ENCODE results near the gene BIRC2. TPM values are rescaled to one million over a fixed set of nuclear protein-coding genes. Genes with fewer than 3 reads are reported as not detected.

The BIRC2 gene
- total RNA-seq, 1 experiment from 2014 or later = 36.1 TPM

- H3F3A ChIP-seq (ENCODE audit: low read length, unreplicated experiment) = no peaks in the 10 kb centered on the region
- no peaks in the 10 kb centered on the region; the same call in 1 of the 2 replicates for H3K36me3 ChIP-seq (ENCODE audit: low read depth, low read length)
- H3K79me2 ChIP-seq (ENCODE audit: low read length) = no peaks in the 10 kb centered on the region
- no peaks in the 10 kb centered on the region for H4K20me1 ChIP-seq (ENCODE audit: low read length)
- DNase-seq (no peak), ATAC-seq (no peak)
- no peak overlapping the region for H3K9ac ChIP-seq (ENCODE audit: low read length)
- H3K27ac ChIP-seq (ENCODE audit: low read length) = no peak overlapping the region
- BruUV-seq (replicated peaks) = no TSS peak
- CTCF ChIA-PET = no interaction called here
- H3K4me3 ChIP-seq (ENCODE audit: low read length) = no peak overlapping the region
- TF ChIP-seq CTCF (conservative IDR thresholded peaks at IDR 0.05; ENCODE audit: low read depth, low read length) = no peak
- no peak for TF ChIP-seq EZH2phosphoT487 (IDR thresholded peaks at IDR 0.05; ENCODE audit: borderline replicate concordance, low read length)
- no peak for TF ChIP-seq EZH2 (IDR thresholded peaks at IDR 0.05; ENCODE audit: low read length, unreplicated experiment)
- intact Hi-C loops (cut with micrococcal nuclease) = no loop called here
- no peak overlapping the region for H3K4me2 ChIP-seq (ENCODE audit: low read length)
- no peaks in the 10 kb centered on the region for H3K9me2 ChIP-seq (replicated peaks; ENCODE audit: low read length)
- H3K4me1 ChIP-seq (ENCODE audit: insufficient read depth, low read length) = no peaks in the 10 kb centered on the region
- no peak overlapping the region for H2AFZ ChIP-seq (ENCODE audit: low read length)
- no peaks in the 10 kb centered on the region for H3K9me3 ChIP-seq (ENCODE audit: low read length)
- POLR2A ChIA-PET (ENCODE audit: unreplicated experiment) = no interaction called here
- H3K27me3 ChIP-seq (ENCODE audit: low read length) = no peaks in the 10 kb centered on the region
Observed at GRCh38 chr11:102330231-102330630, 16.8 kb upstream of the BIRC2 start.

- Histone ChIP-seq H3K4me1 (ENCODE audit: insufficient read depth, low read length) (no peaks in the 10 kb centered on the region), H3K4me2 (ENCODE audit: low read length) (no peak overlapping the region), H3K9ac (ENCODE audit: low read length) (no peak overlapping the region), H3K27ac (ENCODE audit: low read length) (no peak overlapping the region), H3K9me3 (ENCODE audit: low read length) (no peaks in the 10 kb centered on the region), H3K79me2 (ENCODE audit: low read length) (no peaks in the 10 kb centered on the region), H3K27me3 (ENCODE audit: low read length) (no peaks in the 10 kb centered on the region), H3K36me3 (ENCODE audit: low read depth, low read length) (no peaks in the 10 kb centered on the region; the same call in 1 of the 2 replicates), H3F3A (ENCODE audit: low read length, unreplicated experiment) (no peaks in the 10 kb centered on the region), H3K4me3 (ENCODE audit: low read length) (no peak overlapping the region), H2AFZ (ENCODE audit: low read length) (no peak overlapping the region), H3K9me2 (replicated peaks; ENCODE audit: low read length) (no peaks in the 10 kb centered on the region), H4K20me1 (ENCODE audit: low read length) (no peaks in the 10 kb centered on the region)
- no peak for ATAC-seq
- no TSS peak for BruUV-seq (replicated peaks)
- POLR2A ChIA-PET (ENCODE audit: unreplicated experiment) = no interaction called here
- CTCF ChIA-PET = no interaction called here
- DNase-seq = no peak
- intact Hi-C loops (cut with micrococcal nuclease) = no loop called here
- no peak for TF ChIP-seq EZH2 (IDR thresholded peaks at IDR 0.05; ENCODE audit: low read length, unreplicated experiment)
- TF ChIP-seq EZH2phosphoT487 (IDR thresholded peaks at IDR 0.05; ENCODE audit: borderline replicate concordance, low read length) = no peak
- TF ChIP-seq CTCF (conservative IDR thresholded peaks at IDR 0.05; ENCODE audit: low read depth, low read length) = no peak
Observed at GRCh38 chr11:102331341-102331740, 15.7 kb upstream of the BIRC2 start.

- H2AFZ ChIP-seq (ENCODE audit: low read length) = no peak overlapping the region
- H3K9ac ChIP-seq (ENCODE audit: low read length) = no peak overlapping the region
- H3K36me3 ChIP-seq (ENCODE audit: low read depth, low read length) = no peaks in the 10 kb centered on the region; the same call in 1 of the 2 replicates
- H3F3A ChIP-seq (ENCODE audit: low read length, unreplicated experiment) = no peaks in the 10 kb centered on the region
- no peaks in the 10 kb centered on the region for H3K9me2 ChIP-seq (replicated peaks; ENCODE audit: low read length)
- H3K27me3 ChIP-seq (ENCODE audit: low read length) = no peaks in the 10 kb centered on the region
- intact Hi-C loops (cut with micrococcal nuclease) = no loop called here
- no peaks in the 10 kb centered on the region for H4K20me1 ChIP-seq (ENCODE audit: low read length)
- no TSS peak for BruUV-seq (replicated peaks)
- H3K4me1 ChIP-seq (ENCODE audit: insufficient read depth, low read length) = no peaks in the 10 kb centered on the region
- ATAC-seq (no peak), DNase-seq (no peak)
- no peak overlapping the region for H3K27ac ChIP-seq (ENCODE audit: low read length)
- TF ChIP-seq EZH2phosphoT487 (IDR thresholded peaks at IDR 0.05; ENCODE audit: borderline replicate concordance, low read length) (no peak), CTCF (conservative IDR thresholded peaks at IDR 0.05; ENCODE audit: low read depth, low read length) (no peak), EZH2 (IDR thresholded peaks at IDR 0.05; ENCODE audit: low read length, unreplicated experiment) (no peak)
- no peak overlapping the region for H3K4me2 ChIP-seq (ENCODE audit: low read length)
- H3K79me2 ChIP-seq (ENCODE audit: low read length) = no peaks in the 10 kb centered on the region
- no peak overlapping the region for H3K4me3 ChIP-seq (ENCODE audit: low read length)
- ChIA-PET POLR2A (ENCODE audit: unreplicated experiment) (interaction anchor here (0.6 kb wide), 2 partner anchors 18 to 20 kb away, joined by 4 to 12 read pairs; no protein-coding TSS in a partner anchor), CTCF (no interaction called here)
- H3K9me3 ChIP-seq (ENCODE audit: low read length) = no peaks in the 10 kb centered on the region
Observed at GRCh38 chr11:102332611-102332994, 14.4 kb upstream of the BIRC2 start.
